IMR-90 (cell line): Measurements from ENCODE around the gene MMD2. TPM values are rescaled to one million over a fixed set of nuclear protein-coding genes. Genes with fewer than 3 reads are reported as not detected.

ENCODE experiments used
- ATAC-seq: fragments of 200-7000 bp; cut with Tn5 transposase; 2 replicates; pipeline ENCODE4 v1.9.1; 2020; ENCODE audit warnings: low read depth, mild to moderate bottlenecking, moderate library complexity
- BruUV-seq: library from RNA; stranded (reverse); fragments of 400-500 nt; replicated peaks from 2 replicates; lab custom pipeline; 2021; lab: Mats Ljungman, UMichigan
- CTCF ChIA-PET: fragments of 300-600 bp; formaldehyde crosslinking; extraction: SDS; loops from one replicate; lab custom pipeline; 2021; ENCODE audit warnings: antibody characterized with exemption; lab: Yijun Ruan, JAX
- POLR2A ChIA-PET: fragments of 300-600 bp; sonication (Branson Sonifier 250); formaldehyde crosslinking; loops from one replicate; lab custom pipeline; 2022; ENCODE audit warnings: antibody characterized with exemption; ENCODE audit not compliant: unreplicated experiment; lab: Charles Lee
- DNase-seq: peaks from one replicate; pipeline ENCODE4 v3.0.0; 2013
- H2AFZ ChIP-seq: replicated peaks from 2 replicates; pipeline ENCODE3; 2013; ENCODE audit warnings: low read length, mild to moderate bottlenecking; ENCODE audit not compliant: poor library complexity
- H2AK5ac ChIP-seq: 2 replicates; pipeline ENCODE4 v1.6.1; 2013; ENCODE audit warnings: low read depth, low read length, inconsistent platforms
- H2AK9ac ChIP-seq: replicated peaks from 2 replicates; pipeline ENCODE3; 2013; ENCODE audit warnings: mild to moderate bottlenecking, low read depth, low read length, moderate library complexity; ENCODE audit not compliant: poor library complexity
- H2BK120ac ChIP-seq: 2 replicates; pipeline ENCODE4 v1.6.1; 2013; ENCODE audit warnings: low read depth, low read length, inconsistent platforms
- H2BK15ac ChIP-seq: 3 replicates; pipeline ENCODE4 v1.6.1; 2013; ENCODE audit warnings: low read depth, low read length, inconsistent platforms
- H2BK20ac ChIP-seq: 2 replicates; pipeline ENCODE4 v1.6.1; 2013; ENCODE audit warnings: low read depth, mild to moderate bottlenecking, inconsistent platforms, low read length, moderate library complexity
- H2BK5ac ChIP-seq: 2 replicates; pipeline ENCODE4 v1.6.1; 2013; ENCODE audit warnings: mild to moderate bottlenecking, low read depth, low read length, inconsistent platforms; ENCODE audit not compliant: poor library complexity, severe bottlenecking
- H3K14ac ChIP-seq: replicated peaks from 2 replicates; pipeline ENCODE4 v1.6.1; 2013; ENCODE audit warnings: low read depth, low read length, inconsistent platforms
- H3K18ac ChIP-seq: 2 replicates; pipeline ENCODE4 v1.6.1; 2013; ENCODE audit warnings: low read depth, low read length, control low read depth
- H3K23ac ChIP-seq: 2 replicates; pipeline ENCODE4 v1.6.1; 2013; ENCODE audit warnings: low read depth, low read length, inconsistent platforms
- H3K27ac ChIP-seq: 2 replicates; pipeline ENCODE4 v1.5.1; 2013; ENCODE audit warnings: mild to moderate bottlenecking, control low read depth, low read length; ENCODE audit not compliant: insufficient read depth
- H3K27me3 ChIP-seq: 2 replicates; pipeline ENCODE4 v1.6.1; 2013; ENCODE audit warnings: low read length; ENCODE audit not compliant: control insufficient read depth, insufficient read depth
- H3K36me3 ChIP-seq: 2 replicates; pipeline ENCODE4 v1.6.1; 2013; ENCODE audit warnings: low read length, mixed read lengths; ENCODE audit not compliant: control insufficient read depth, insufficient read depth
- H3K4ac ChIP-seq: 2 replicates; pipeline ENCODE4 v1.6.1; 2013; ENCODE audit warnings: low read depth, low read length, inconsistent platforms
- H3K4me1 ChIP-seq: 2 replicates; pipeline ENCODE4 v1.6.1; 2013; ENCODE audit warnings: low read length, mixed read lengths; ENCODE audit not compliant: control insufficient read depth, insufficient read depth
- H3K4me2 ChIP-seq: 2 replicates; pipeline ENCODE4 v1.6.1; 2013; ENCODE audit warnings: low read depth, mild to moderate bottlenecking, control low read depth, low read length, moderate library complexity
- H3K4me3 ChIP-seq: 2 replicates; pipeline ENCODE4 v1.5.1; 2013; ENCODE audit warnings: low read depth, mild to moderate bottlenecking, control low read depth, low read length, moderate library complexity; ENCODE audit not compliant: insufficient read depth
- H3K56ac ChIP-seq: 2 replicates; pipeline ENCODE4 v1.6.1; 2013; ENCODE audit warnings: low read length, inconsistent platforms; ENCODE audit not compliant: insufficient read depth; ENCODE audit errors: extremely low read depth
- H3K79me1 ChIP-seq, 2 experiments: 2 replicates each; pipeline ENCODE4 v1.6.1; 2013; ENCODE audit warnings: low read length in 2 of 2, inconsistent platforms in 1 of 2, low read depth in 1 of 2
- H3K9ac ChIP-seq: 2 replicates; pipeline ENCODE4 v1.6.1; 2013; ENCODE audit warnings: low read depth, low read length, control low read depth
- H3K9me1 ChIP-seq: 2 replicates; pipeline ENCODE4 v1.6.1; 2013; ENCODE audit warnings: low read length, inconsistent platforms; ENCODE audit not compliant: insufficient read depth
- H3K9me3 ChIP-seq: 2 replicates; pipeline ENCODE4 v1.6.1; 2013; ENCODE audit warnings: low read length; ENCODE audit not compliant: control insufficient read depth, insufficient read depth
- H4K20me1 ChIP-seq: 2 replicates; pipeline ENCODE4 v1.6.1; 2013; ENCODE audit warnings: low read length, inconsistent platforms; ENCODE audit not compliant: insufficient read depth
- H4K5ac ChIP-seq: 2 replicates; pipeline ENCODE4 v1.6.1; 2013; ENCODE audit warnings: mild to moderate bottlenecking, low read depth, low read length, control low read depth
- H4K8ac ChIP-seq, 2 experiments: 2 replicates each; pipeline ENCODE4 v1.6.1; 2013; ENCODE audit warnings: low read depth in 2 of 2, low read length in 2 of 2, control low read depth in 1 of 2, inconsistent platforms in 1 of 2
- H4K91ac ChIP-seq: 2 replicates; pipeline ENCODE4 v1.6.1; 2013; ENCODE audit warnings: low read depth, low read length, inconsistent platforms; ENCODE audit not compliant: insufficient read depth
- BHLHE40 ChIP-seq: fragments of 150-350 bp; IDR thresholded peaks from 2 replicates; pipeline ENCODE4 v1.6.1; 2016; ENCODE audit warnings: mild to moderate bottlenecking, low read depth, low read length
- CEBPB ChIP-seq: IDR thresholded peaks from 2 replicates; pipeline ENCODE4 v1.6.1; 2012; ENCODE audit warnings: low read depth, low read length, improper control_type of control experiment
- CHD1 ChIP-seq: IDR thresholded peaks from 2 replicates; pipeline ENCODE4 v1.6.1; 2012; ENCODE audit warnings: low read depth, low read length, improper control_type of control experiment
- CTCF ChIP-seq: conservative IDR thresholded peaks from 2 replicates; pipeline ENCODE4 v1.5.1; 2012; ENCODE audit warnings: mild to moderate bottlenecking, low read depth, low read length, improper control_type of control experiment
- ELK1 ChIP-seq: fragments of 150-350 bp; IDR thresholded peaks from 2 replicates; pipeline ENCODE4 v1.6.1; 2016; ENCODE audit warnings: low read depth, mild to moderate bottlenecking, low read length, moderate library complexity, borderline replicate concordance
- MAZ ChIP-seq: IDR thresholded peaks from 2 replicates; pipeline ENCODE4 v1.6.1; 2012; ENCODE audit warnings: low read depth, mild to moderate bottlenecking, low read length, improper control_type of control experiment, moderate library complexity, borderline replicate concordance
- MXI1 ChIP-seq: IDR thresholded peaks from 2 replicates; pipeline ENCODE4 v1.6.1; 2012; ENCODE audit warnings: low read depth, mild to moderate bottlenecking, low read length, moderate library complexity, borderline replicate concordance
- NFE2L2 ChIP-seq: fragments of 150-350 bp; IDR thresholded peaks from 2 replicates; pipeline ENCODE4 v1.6.1; 2016; ENCODE audit warnings: low read depth, mild to moderate bottlenecking, low read length
- POLR2A ChIP-seq: IDR thresholded peaks from 2 replicates; pipeline ENCODE4 v1.6.1; 2012; ENCODE audit warnings: mild to moderate bottlenecking, low read depth, low read length
- RAD21 ChIP-seq: IDR thresholded peaks from 2 replicates; pipeline ENCODE4 v1.6.1; 2012; ENCODE audit warnings: low read length, improper control_type of control experiment
- RCOR1 ChIP-seq: IDR thresholded peaks from 2 replicates; pipeline ENCODE4 v1.6.1; 2012; ENCODE audit warnings: mild to moderate bottlenecking, low read length, improper control_type of control experiment; ENCODE audit not compliant: insufficient replicate concordance
- RFX5 ChIP-seq: IDR thresholded peaks from 2 replicates; pipeline ENCODE4 v1.8.0; 2012; ENCODE audit warnings: low read depth, mild to moderate bottlenecking, low read length, moderate library complexity
- SMC3 ChIP-seq: fragments of 150-350 bp; IDR thresholded peaks from 2 replicates; pipeline ENCODE4 v1.6.1; 2016; ENCODE audit warnings: low read depth, mild to moderate bottlenecking, antibody characterized with exemption, low read length, moderate library complexity
- USF2 ChIP-seq: fragments of 150-350 bp; IDR thresholded peaks from 2 replicates; pipeline ENCODE4 v1.6.1; 2017; ENCODE audit warnings: mild to moderate bottlenecking, antibody characterized with exemption, low read length, low read depth
- WGBS, 2 experiments: methylation state at CpG; one replicate each; pipeline versions ENCODE4 v1.1.5 to v1.1.7; 2013; ENCODE audit warnings: missing lambda C conversion rate in 2 of 2; ENCODE audit not compliant: insufficient read length in 1 of 2; ENCODE audit errors: extremely low coverage in 2 of 2; 5-methylcytosine and 5-hydroxymethylcytosine counted together
- dilution Hi-C: fragments of 300-500 bp; cut with HindIII; formaldehyde crosslinking; loops from one replicate; pipeline ENCODE4 v1.14.3; 2018; ENCODE audit warnings: low sequenced_read_pairs; ENCODE audit not compliant: unreplicated experiment
- in situ Hi-C: fragments of 300-500 bp; cut with MboI; formaldehyde crosslinking; loops from 3 replicates; pipeline ENCODE4 v1.14.3; 2019; ENCODE audit warnings: low sequenced_read_pairs, inconsistent platforms, mixed read lengths
- intact Hi-C: fragments of 100-400 bp; cut with micrococcal nuclease; formaldehyde crosslinking; loops from 2 replicates; pipeline ENCODE4 v1.10.0; 2022
- polyA plus RNA-seq, 3 experiments: library from polyadenylated mRNA; depleted of rRNA; stranded (reverse); fragments of >200 nt; gene quantifications; 2 replicates each; pipeline ENCODE4 v1.2.3, GENCODE V29; 2012; ENCODE audit warnings: low replicate concordance in 1 of 3
- total RNA-seq: library from RNA; depleted of rRNA; stranded (reverse); fragments of >200 nt; gene quantifications from 2 replicates; pipeline ENCODE4 v1.2.3, GENCODE V29; 2012

The MMD2 gene
- total and polyA plus RNA-seq, 2 of the 4 experiments (the other 2 are of a cell fraction), result not detected

- Histone ChIP-seq H3K23ac (no peak overlapping the region; the same call in 1 of the 2 replicates), H2BK15ac (no peak overlapping the region), H3K27me3 (peaks cover 17% of the 10 kb centered on the region; the same call in 1 of the 2 replicates), H3K4me2 (no peak overlapping the region), H3K9me3 (no peaks in the 10 kb centered on the region), H3K9ac (no peak overlapping the region), H3K27ac (no peak overlapping the region), H4K91ac (no peak overlapping the region), H2BK5ac (no peak overlapping the region), H3K18ac (no peak overlapping the region), H3K14ac (no peak overlapping the region), H4K20me1 (no peaks in the 10 kb centered on the region), H4K5ac (no peak overlapping the region), H3K4me1 (no peaks in the 10 kb centered on the region), H2BK120ac (no peak overlapping the region), H3K4ac (no peak overlapping the region), H2AK5ac (no peak overlapping the region), H3K36me3 (no peaks in the 10 kb centered on the region), H2AFZ (no peak overlapping the region), H2AK9ac (no peak overlapping the region), H3K56ac (no peak overlapping the region), H3K4me3 (no peak overlapping the region), H3K79me1 (no peaks in the 10 kb centered on the region), H2BK20ac (no peak overlapping the region), H4K8ac (no peak overlapping the region), H3K9me1 (no peaks in the 10 kb centered on the region)
- dilution Hi-C loops, result no loop called here
- CTCF ChIA-PET, result interaction anchor here (2.0 kb wide), 1 partner anchor 9 kb away, joined by 7 read pairs; no protein-coding TSS in a partner anchor
- WGBS, 2 experiments, result 52% methylated on average over 5 of the region's 11 CpGs; no CpG with 5 or more reads in 1 of the 2 experiments
- ATAC-seq, result no peak
- intact Hi-C loops, result no loop called here
- BruUV-seq, result no TSS peak
- POLR2A ChIA-PET, result no interaction called here
- DNase-seq, result no peak
- in situ Hi-C loops, result no loop called here
- TF ChIP-seq CHD1 (no peak), RCOR1 (no peak), BHLHE40 (no peak), ELK1 (no peak), SMC3 (no peak), RFX5 (no peak), MXI1 (no peak), CEBPB (no peak), CTCF (no peak), NFE2L2 (no peak), RAD21 (no peak), MAZ (no peak), POLR2A (no peak), USF2 (no peak)
Measured at GRCh38 chr7:4964506-4964905, 5.5 kb upstream of the MMD2 start.
